Mucosa of descending colon (tissue), 3 donors: Measurements from ENCODE around the gene WSB1. TPM values are rescaled to one million over a fixed set of nuclear protein-coding genes. Genes with fewer than 3 reads are reported as not detected.
A peak's percentile ranks its signal among the peaks of the same experiment; 100 is the strongest.

ENCODE experiments used
- ATAC-seq: fragments of 200-7000 bp; cut with Tn5 transposase; one replicate; pipeline ENCODE4 v1.9.1; 2020; ENCODE audit warnings: mild to moderate bottlenecking, moderate library complexity
- DNase-seq, 3 donors: peaks; one replicate each; pipeline ENCODE4 v3.0.0-alpha.2; 2020
- H3K36me3 ChIP-seq: fragments of 200-600 bp; one replicate; pipeline ENCODE4 v1.8.0; 2021; ENCODE audit warnings: low read depth, mild to moderate bottlenecking
- H3K4me1 ChIP-seq: fragments of 200-600 bp; one replicate; pipeline ENCODE4 v1.8.0; 2021; ENCODE audit warnings: low read depth, mild to moderate bottlenecking
- H3K4me3 ChIP-seq: fragments of 200-600 bp; one replicate; pipeline ENCODE4 v1.8.0; 2021; ENCODE audit warnings: mild to moderate bottlenecking
- H3K9me3 ChIP-seq: fragments of 200-600 bp; one replicate; pipeline ENCODE4 v1.8.0; 2021; ENCODE audit warnings: mild to moderate bottlenecking
- intact Hi-C, 2 donors: fragments of 100-400 bp; cut with DNase I in 1 of 2; cut with micrococcal nuclease in 1 of 2; formaldehyde crosslinking; loops; one replicate each; pipeline versions ENCODE4 v1.11.0 to v1.11.1; 2022; cut with DNase I, micrococcal nuclease
- total RNA-seq, 3 donors: library from RNA; stranded (reverse); fragmentation: NEBNext Ultra II Directional in 2 of 3; extraction: Animal tissue kit (Norgen Biotek cat#: 25700) in 2 of 3; gene quantifications; one replicate each; pipeline versions ENCODE4 v1.2.1 to v1.2.4, GENCODE V29; 2021 to 2023
- TF ChIP-seq, protein P1 (sequence below): fragments of 200-600 bp; IDR thresholded peaks from one replicate; pipeline ENCODE4 v1.8.0; 2022; ENCODE audit warnings: antibody characterized with exemption, mild to moderate bottlenecking
- donor health status: DM: no; HTN: no; CAD: no; lungs with moderate emphysema.
- donor health status: DM: no; HTN: no; CAD: no.
- donor health status: DM: no; HTN: yes; CAD: no.

Gene WSB1
- total RNA-seq, 3 donors from 2014 or later: 115 to 149 (median 137) TPM

- peaks cover under 1% of the 10 kb centered on the region for H3K4me1 ChIP-seq
- DNase-seq (no peak), ATAC-seq (no peak)
- H3K9me3 ChIP-seq: no peaks in the 10 kb centered on the region
- H3K36me3 ChIP-seq: no peaks in the 10 kb centered on the region
- no peak overlapping the region for H3K4me3 ChIP-seq
- intact Hi-C loops: no loop called here
- TF ChIP-seq, protein P1, sequence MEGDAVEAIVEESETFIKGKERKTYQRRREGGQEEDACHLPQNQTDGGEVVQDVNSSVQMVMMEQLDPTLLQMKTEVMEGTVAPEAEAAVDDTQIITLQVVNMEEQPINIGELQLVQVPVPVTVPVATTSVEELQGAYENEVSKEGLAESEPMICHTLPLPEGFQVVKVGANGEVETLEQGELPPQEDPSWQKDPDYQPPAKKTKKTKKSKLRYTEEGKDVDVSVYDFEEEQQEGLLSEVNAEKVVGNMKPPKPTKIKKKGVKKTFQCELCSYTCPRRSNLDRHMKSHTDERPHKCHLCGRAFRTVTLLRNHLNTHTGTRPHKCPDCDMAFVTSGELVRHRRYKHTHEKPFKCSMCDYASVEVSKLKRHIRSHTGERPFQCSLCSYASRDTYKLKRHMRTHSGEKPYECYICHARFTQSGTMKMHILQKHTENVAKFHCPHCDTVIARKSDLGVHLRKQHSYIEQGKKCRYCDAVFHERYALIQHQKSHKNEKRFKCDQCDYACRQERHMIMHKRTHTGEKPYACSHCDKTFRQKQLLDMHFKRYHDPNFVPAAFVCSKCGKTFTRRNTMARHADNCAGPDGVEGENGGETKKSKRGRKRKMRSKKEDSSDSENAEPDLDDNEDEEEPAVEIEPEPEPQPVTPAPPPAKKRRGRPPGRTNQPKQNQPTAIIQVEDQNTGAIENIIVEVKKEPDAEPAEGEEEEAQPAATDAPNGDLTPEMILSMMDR: no peak
These were observed 5.7 kb upstream of the WSB1 start for GRCh38 chr17:27288183-27288582.

- no peaks in the 10 kb centered on the region for H3K36me3 ChIP-seq
- TF ChIP-seq, protein P1: no peak
- intact Hi-C loops: loop anchor here in 1 of 2 donors (10.0 kb wide), 1 partner anchor 45 kb away; no protein-coding TSS in a partner anchor
- no peak for DNase-seq
- H3K9me3 ChIP-seq: no peaks in the 10 kb centered on the region
- no peak for ATAC-seq
- no peak overlapping the region for H3K4me3 ChIP-seq
- peaks cover 5% of the 10 kb centered on the region for H3K4me1 ChIP-seq
These were observed 4.1 kb upstream of the WSB1 start for GRCh38 chr17:27289856-27290255.

DNA sequence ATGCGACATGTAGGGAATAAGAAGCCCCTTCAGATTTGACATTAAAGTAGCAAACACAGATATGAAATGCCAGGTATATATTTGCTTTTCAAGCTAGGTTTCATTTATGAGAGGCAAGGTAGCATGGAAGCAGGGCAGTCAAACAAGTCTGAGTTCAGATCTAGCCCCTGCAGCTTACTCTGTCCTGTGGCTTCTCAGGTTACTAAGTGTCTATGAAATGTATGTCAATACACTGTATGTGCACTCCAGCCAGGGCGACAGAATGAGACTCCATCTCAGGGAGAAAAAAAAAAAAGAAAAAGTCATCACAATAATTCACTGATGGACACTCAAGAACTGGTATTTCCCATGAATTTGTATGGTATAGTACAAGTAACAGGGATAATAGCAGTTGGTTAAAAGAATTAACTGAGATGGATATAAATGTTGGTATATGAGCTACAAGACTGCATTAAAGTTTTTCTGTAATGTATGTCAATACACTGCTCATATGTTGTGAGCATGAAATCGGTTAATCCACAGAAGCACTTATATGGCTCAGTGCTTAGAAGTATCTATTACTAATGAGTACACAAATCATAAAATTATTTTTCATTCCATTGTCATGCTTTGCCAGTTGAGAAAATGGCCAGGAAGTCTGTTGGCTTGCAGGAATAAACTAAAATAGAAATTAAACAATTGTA lies 2.9 kb upstream of the WSB1 start:
- Histone ChIP-seq H3K9me3 (no peaks in the 10 kb centered on the region), H3K36me3 (no peaks in the 10 kb centered on the region), H3K4me3 (no peak overlapping the region), H3K4me1 (peaks cover 5% of the 10 kb centered on the region)
- ATAC-seq (no peak), DNase-seq (no peak)
- intact Hi-C loops: loop anchor here in 1 of 2 donors (10.0 kb wide), 1 partner anchor 46 kb away; no protein-coding TSS in a partner anchor
- TF ChIP-seq, protein P1: no peak

DNA sequence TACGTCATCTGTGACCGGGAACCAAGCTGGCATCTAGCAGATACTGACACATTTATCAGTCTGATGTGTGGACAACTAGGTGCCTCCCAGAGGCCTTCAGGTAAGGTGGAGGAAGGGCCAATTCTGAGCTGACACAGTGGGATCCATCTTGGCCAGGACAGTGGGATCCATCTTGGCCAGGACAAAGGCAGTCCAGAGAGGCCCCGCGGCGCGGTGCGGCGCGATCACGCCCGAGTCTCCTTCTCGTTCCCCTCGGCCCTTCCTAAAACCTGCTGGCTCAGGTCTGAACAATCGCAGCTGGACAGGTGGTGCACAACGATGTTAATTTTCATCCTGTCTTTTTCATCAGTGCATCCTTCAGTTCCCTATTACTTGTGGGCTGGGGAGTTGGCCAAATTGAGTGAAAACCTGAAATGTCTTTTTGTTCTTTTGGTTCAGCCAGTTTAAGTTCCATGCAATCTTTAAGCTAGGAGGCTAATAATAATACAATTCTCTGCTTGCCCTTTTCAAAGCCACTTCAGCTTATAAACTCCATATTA lies 486 bp upstream of the WSB1 start:
- Histone ChIP-seq H3K36me3 (no peaks in the 10 kb centered on the region), H3K9me3 (no peaks in the 10 kb centered on the region), H3K4me3 (peak overlapping the region; percentile 81), H3K4me1 (peaks cover 18% of the 10 kb centered on the region)
- TF ChIP-seq, protein P1: no peak
- ATAC-seq (no peak), DNase-seq (peak; percentile 42 to 68 (median 64))
- intact Hi-C loops: loop anchor here in 1 of 2 donors (10.0 kb wide), 1 partner anchor 49 kb away; no protein-coding TSS in a partner anchor

- no peaks in the 10 kb centered on the region for H3K36me3 ChIP-seq
- peak; percentile 82 for ATAC-seq
- intact Hi-C loops: loop anchor here in 1 of 2 donors (10.0 kb wide), 1 partner anchor 50 kb away; no protein-coding TSS in a partner anchor
- H3K4me3 ChIP-seq: peak overlapping the region; percentile 81
- peak in 1 of 3 donors; percentile 86 for DNase-seq
- TF ChIP-seq, protein P1: no peak
- peaks cover 26% of the 10 kb centered on the region for H3K4me1 ChIP-seq
- H3K9me3 ChIP-seq: no peaks in the 10 kb centered on the region
These were observed 1.0 kb downstream of the WSB1 start for GRCh38 chr17:27294689-27295630.
